Smooth muscle cell (in vitro differentiated cells): ENCODE results near the gene TMEM100. TPM values are rescaled to one million over a fixed set of nuclear protein-coding genes. Genes with fewer than 3 reads are reported as not detected.
A peak's percentile ranks its signal among the peaks of the same experiment; 100 is the strongest.

ENCODE experiments used
- DNase-seq: peaks from one replicate; lab custom pipeline; 2025; ENCODE audit not compliant: unreplicated experiment; lab: John Stamatoyannopoulos, UW
- H2AFZ ChIP-seq: fragments of 200-600 bp; sonication (generic); 2 replicates; pipeline ENCODE4 v1.6.0; 2016; ENCODE audit warnings: antibody characterized with exemption, low read depth, mild to moderate bottlenecking
- H3F3A ChIP-seq: fragments of 200-600 bp; sonication (generic); 2 replicates; pipeline ENCODE4 v1.6.0; 2017; ENCODE audit warnings: antibody characterized with exemption, low read depth
- H3K27ac ChIP-seq: fragments of 200-600 bp; sonication (generic); 2 replicates; pipeline ENCODE4 v1.5.1; 2016; ENCODE audit warnings: low read depth, mild to moderate bottlenecking
- H3K27me3 ChIP-seq: fragments of 200-600 bp; sonication (generic); 2 replicates; pipeline ENCODE4 v1.6.1; 2016; ENCODE audit warnings: low read depth, mild to moderate bottlenecking
- H3K36me3 ChIP-seq: fragments of 200-600 bp; sonication (generic); 2 replicates; pipeline ENCODE4 v1.5.1; 2016; ENCODE audit warnings: low read depth
- H3K4me1 ChIP-seq: fragments of 200-600 bp; sonication (generic); 2 replicates; pipeline ENCODE4 v1.5.1; 2016; ENCODE audit warnings: low read depth
- H3K4me2 ChIP-seq: fragments of 200-600 bp; sonication (generic); 2 replicates; pipeline ENCODE4 v1.6.0; 2016; ENCODE audit warnings: mild to moderate bottlenecking
- H3K4me3 ChIP-seq: fragments of 200-600 bp; sonication (generic); 2 replicates; pipeline ENCODE4 v1.5.1; 2016; ENCODE audit warnings: mild to moderate bottlenecking
- H3K79me2 ChIP-seq: fragments of 200-600 bp; sonication (generic); 2 replicates; pipeline ENCODE4 v1.6.0; 2016; ENCODE audit warnings: low read depth, mild to moderate bottlenecking
- H3K9ac ChIP-seq: fragments of 200-600 bp; sonication (generic); 2 replicates; pipeline ENCODE4 v1.6.0; 2016; ENCODE audit warnings: low read depth
- H3K9me3 ChIP-seq: fragments of 200-600 bp; sonication (generic); replicated peaks from 2 replicates; pipeline ENCODE4 v1.5.1; 2016; ENCODE audit warnings: low read depth
- H4K20me1 ChIP-seq: fragments of 200-600 bp; sonication (generic); 2 replicates; pipeline ENCODE4 v1.6.0; 2016; ENCODE audit warnings: low read depth
- WGBS: methylation state at CpG from one replicate; pipeline ENCODE4 v1.1.7; 2016; ENCODE audit warnings: low lambda C conversion rate; 5-methylcytosine and 5-hydroxymethylcytosine counted together
- polyA plus RNA-seq: library from polyadenylated mRNA; unstranded; fragments of >200 nt; fragmentation: Nextera tagmentation; extraction: Ambion mirVana; gene quantifications from 2 replicates; pipeline ENCODE4 v1.2.1, GENCODE V29; 2016
- total RNA-seq: library from RNA; depleted of rRNA; stranded (reverse); fragments of >200 nt; gene quantifications from 2 replicates; pipeline ENCODE4 v1.2.3, GENCODE V29; 2014
- TF ChIP-seq, protein P1 (sequence below): fragments of 200-600 bp; sonication (generic); IDR thresholded peaks from 2 replicates; pipeline ENCODE4 v1.5.1; 2017; ENCODE audit warnings: borderline replicate concordance, mild to moderate bottlenecking, antibody characterized with exemption; ENCODE audit not compliant: insufficient read depth, poor library complexity, severe bottlenecking

Gene TMEM100
- total and polyA plus RNA-seq, 2 experiments from 2014 or later: 1.9 to 2.9 TPM

DNA sequence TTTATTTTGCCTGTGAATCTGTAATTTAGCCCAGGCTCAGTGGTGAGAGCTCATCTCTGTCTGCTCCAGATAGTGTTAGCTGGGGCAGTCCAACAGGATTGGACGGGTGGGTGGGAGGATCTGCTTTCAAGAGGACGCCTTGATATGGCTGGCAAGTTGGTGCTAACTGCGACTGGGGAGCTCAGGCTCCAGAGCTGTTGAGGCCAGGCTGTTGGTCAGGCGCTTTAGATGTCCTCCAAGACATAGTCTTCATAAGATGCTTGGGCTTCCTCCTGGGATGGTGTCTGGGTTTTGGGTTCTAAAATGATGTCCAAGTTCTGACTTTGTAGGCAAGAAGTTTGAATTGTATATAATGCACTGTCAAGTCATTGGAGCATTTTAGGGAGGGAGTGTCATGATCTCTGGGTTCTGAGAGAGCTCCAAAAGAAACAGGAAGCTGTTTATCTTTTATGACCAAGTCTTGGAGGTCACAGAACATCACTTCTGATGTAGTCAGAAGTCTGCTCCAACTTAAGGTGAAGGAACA, 15.4 kb upstream of the TMEM100 start:
- Histone ChIP-seq H3K27ac (no peak overlapping the region), H3K4me2 (no peak overlapping the region), H3K9ac (no peak overlapping the region), H3F3A (no peaks in the 10 kb centered on the region), H3K9me3 (no peaks in the 10 kb centered on the region), H3K4me1 (peaks cover 8% of the 10 kb centered on the region), H3K27me3 (no peaks in the 10 kb centered on the region), H3K4me3 (no peak overlapping the region), H4K20me1 (no peaks in the 10 kb centered on the region), H3K79me2 (no peaks in the 10 kb centered on the region), H3K36me3 (no peaks in the 10 kb centered on the region), H2AFZ (no peak overlapping the region)
- TF ChIP-seq, protein P1, sequence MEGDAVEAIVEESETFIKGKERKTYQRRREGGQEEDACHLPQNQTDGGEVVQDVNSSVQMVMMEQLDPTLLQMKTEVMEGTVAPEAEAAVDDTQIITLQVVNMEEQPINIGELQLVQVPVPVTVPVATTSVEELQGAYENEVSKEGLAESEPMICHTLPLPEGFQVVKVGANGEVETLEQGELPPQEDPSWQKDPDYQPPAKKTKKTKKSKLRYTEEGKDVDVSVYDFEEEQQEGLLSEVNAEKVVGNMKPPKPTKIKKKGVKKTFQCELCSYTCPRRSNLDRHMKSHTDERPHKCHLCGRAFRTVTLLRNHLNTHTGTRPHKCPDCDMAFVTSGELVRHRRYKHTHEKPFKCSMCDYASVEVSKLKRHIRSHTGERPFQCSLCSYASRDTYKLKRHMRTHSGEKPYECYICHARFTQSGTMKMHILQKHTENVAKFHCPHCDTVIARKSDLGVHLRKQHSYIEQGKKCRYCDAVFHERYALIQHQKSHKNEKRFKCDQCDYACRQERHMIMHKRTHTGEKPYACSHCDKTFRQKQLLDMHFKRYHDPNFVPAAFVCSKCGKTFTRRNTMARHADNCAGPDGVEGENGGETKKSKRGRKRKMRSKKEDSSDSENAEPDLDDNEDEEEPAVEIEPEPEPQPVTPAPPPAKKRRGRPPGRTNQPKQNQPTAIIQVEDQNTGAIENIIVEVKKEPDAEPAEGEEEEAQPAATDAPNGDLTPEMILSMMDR: no peak
- 69% methylated on average over 4 of the region's 4 CpGs for WGBS
- no peak for DNase-seq

- Histone ChIP-seq H2AFZ (no peak overlapping the region), H3K4me3 (no peak overlapping the region), H3K79me2 (no peaks in the 10 kb centered on the region), H3K27me3 (no peaks in the 10 kb centered on the region), H3K36me3 (no peaks in the 10 kb centered on the region), H3K9ac (no peak overlapping the region), H3K9me3 (no peaks in the 10 kb centered on the region), H3K27ac (no peak overlapping the region), H3F3A (peaks cover 16% of the 10 kb centered on the region), H3K4me1 (peaks cover 28% of the 10 kb centered on the region), H3K4me2 (no peak overlapping the region), H4K20me1 (no peaks in the 10 kb centered on the region)
- 23% methylated on average over 5 of the region's 5 CpGs for WGBS
- TF ChIP-seq, protein P1: peak; percentile 73
- no peak for DNase-seq
Observed at GRCh38 chr17:55735731-55736405, 13.2 kb upstream of the TMEM100 start.

GRCh38 chr17:55734128-55734781, 11.6 kb upstream of the TMEM100 start:
- no peaks in the 10 kb centered on the region for H3K27me3 ChIP-seq
- no peaks in the 10 kb centered on the region for H3K9me3 ChIP-seq
- WGBS: 25% methylated on average over 4 of the region's 4 CpGs
- H3F3A ChIP-seq: peaks cover 29% of the 10 kb centered on the region
- no peak overlapping the region for H3K9ac ChIP-seq
- H4K20me1 ChIP-seq: no peaks in the 10 kb centered on the region
- no peaks in the 10 kb centered on the region for H3K79me2 ChIP-seq
- peaks cover 39% of the 10 kb centered on the region for H3K4me1 ChIP-seq
- no peak overlapping the region for H2AFZ ChIP-seq
- no peak for DNase-seq
- peak overlapping the region; percentile 3 for H3K4me2 ChIP-seq
- no peaks in the 10 kb centered on the region for H3K36me3 ChIP-seq
- no peak overlapping the region for H3K27ac ChIP-seq
- H3K4me3 ChIP-seq: no peak overlapping the region
- TF ChIP-seq, protein P1: no peak
